ENCODE data around the gene DNPH1.

Gene DNPH1

GRCh38 chr6:43211955-43212354 is 17.3 kb downstream of the DNPH1 start:
- H3K27ac ChIP-seq: no peak overlapping the region
- H3K27me3 ChIP-seq: no peaks in the 10 kb centered on the region
- no peak overlapping the region for H3K4me3 ChIP-seq (ENCODE audit: low read depth in 1 of 2, low read length in 1 of 2)
- H3K36me3 ChIP-seq: peaks cover 47% of the 10 kb centered on the region
- no peaks in the 10 kb centered on the region for H3K4me1 ChIP-seq (ENCODE audit: control insufficient read depth in 1 of 2, insufficient read depth in 1 of 2, low read depth in 1 of 2, low read length in 1 of 2)
- H3K9me3 ChIP-seq: no peaks in the 10 kb centered on the region
- TF ChIP-seq CTCF (IDR thresholded peaks at IDR 0.05): no peak

GRCh38 chr6:43207286-43207685 is 22.0 kb downstream of the DNPH1 start:
- Histone ChIP-seq H3K36me3 (peaks cover 46% of the 10 kb centered on the region), H3K4me3 (ENCODE audit: low read depth in 1 of 2, low read length in 1 of 2) (no peak overlapping the region), H3K27ac (no peak overlapping the region), H3K27me3 (no peaks in the 10 kb centered on the region), H3K9me3 (no peaks in the 10 kb centered on the region), H3K4me1 (ENCODE audit: control insufficient read depth in 1 of 2, insufficient read depth in 1 of 2, low read depth in 1 of 2, low read length in 1 of 2) (no peaks in the 10 kb centered on the region)
- TF ChIP-seq CTCF (IDR thresholded peaks at IDR 0.05): no peak

- Histone ChIP-seq H3K27me3 (no peaks in the 10 kb centered on the region), H3K27ac (no peak overlapping the region), H3K4me3 (ENCODE audit: low read depth in 1 of 2, low read length in 1 of 2) (no peak overlapping the region), H3K9me3 (no peaks in the 10 kb centered on the region), H3K4me1 (ENCODE audit: control insufficient read depth in 1 of 2, insufficient read depth in 1 of 2, low read depth in 1 of 2, low read length in 1 of 2) (no peaks in the 10 kb centered on the region), H3K36me3 (peaks cover 52% of the 10 kb centered on the region)
- TF ChIP-seq CTCF (IDR thresholded peaks at IDR 0.05): no peak
Observed at GRCh38 chr6:43205849-43206248, 23.4 kb downstream of the DNPH1 start.

- no peak for TF ChIP-seq CTCF (IDR thresholded peaks at IDR 0.05)
Observed at GRCh38 chr6:43204271-43205105, 24.8 kb downstream of the DNPH1 start.

GRCh38 chr6:43203718-43204095 is 25.6 kb downstream of the DNPH1 start:
- Histone ChIP-seq H3K4me1 (ENCODE audit: control insufficient read depth in 1 of 2, insufficient read depth in 1 of 2, low read depth in 1 of 2, low read length in 1 of 2) (no peaks in the 10 kb centered on the region), H3K4me3 (ENCODE audit: low read depth in 1 of 2, low read length in 1 of 2) (no peak overlapping the region), H3K9me3 (no peaks in the 10 kb centered on the region), H3K27me3 (no peaks in the 10 kb centered on the region), H3K36me3 (peaks cover 73% of the 10 kb centered on the region), H3K27ac (no peak overlapping the region)
- TF ChIP-seq CTCF (IDR thresholded peaks at IDR 0.05): no peak

More at GRCh38 chr6:43204271-43205105, 24.8 kb downstream of the DNPH1 start:
- Histone ChIP-seq H3K27ac (no peak overlapping the region), H3K4me3 (ENCODE audit: low read depth in 1 of 2, low read length in 1 of 2) (no peak overlapping the region), H3K4me1 (ENCODE audit: control insufficient read depth in 1 of 2, insufficient read depth in 1 of 2, low read depth in 1 of 2, low read length in 1 of 2) (no peaks in the 10 kb centered on the region), H3K9me3 (no peaks in the 10 kb centered on the region), H3K36me3 (peaks cover 66% of the 10 kb centered on the region), H3K27me3 (no peaks in the 10 kb centered on the region)
